ENCODE results near the gene FUT7.

The FUT7 gene

GRCh38 chr9:137039611-137040366 lies 7.9 kb upstream of the FUT7 start:
- TF ChIP-seq, protein P1, sequence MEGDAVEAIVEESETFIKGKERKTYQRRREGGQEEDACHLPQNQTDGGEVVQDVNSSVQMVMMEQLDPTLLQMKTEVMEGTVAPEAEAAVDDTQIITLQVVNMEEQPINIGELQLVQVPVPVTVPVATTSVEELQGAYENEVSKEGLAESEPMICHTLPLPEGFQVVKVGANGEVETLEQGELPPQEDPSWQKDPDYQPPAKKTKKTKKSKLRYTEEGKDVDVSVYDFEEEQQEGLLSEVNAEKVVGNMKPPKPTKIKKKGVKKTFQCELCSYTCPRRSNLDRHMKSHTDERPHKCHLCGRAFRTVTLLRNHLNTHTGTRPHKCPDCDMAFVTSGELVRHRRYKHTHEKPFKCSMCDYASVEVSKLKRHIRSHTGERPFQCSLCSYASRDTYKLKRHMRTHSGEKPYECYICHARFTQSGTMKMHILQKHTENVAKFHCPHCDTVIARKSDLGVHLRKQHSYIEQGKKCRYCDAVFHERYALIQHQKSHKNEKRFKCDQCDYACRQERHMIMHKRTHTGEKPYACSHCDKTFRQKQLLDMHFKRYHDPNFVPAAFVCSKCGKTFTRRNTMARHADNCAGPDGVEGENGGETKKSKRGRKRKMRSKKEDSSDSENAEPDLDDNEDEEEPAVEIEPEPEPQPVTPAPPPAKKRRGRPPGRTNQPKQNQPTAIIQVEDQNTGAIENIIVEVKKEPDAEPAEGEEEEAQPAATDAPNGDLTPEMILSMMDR (IDR thresholded peaks at IDR 0.05; ENCODE audit: borderline replicate concordance, insufficient read depth, low read depth, low read length): no peak
- H3K4me3 ChIP-seq (ENCODE audit: low read depth, low read length): no peak overlapping the region

GRCh38 chr9:137038916-137039315 lies 7.0 kb upstream of the FUT7 start:
- TF ChIP-seq, protein P1 (IDR thresholded peaks at IDR 0.05; ENCODE audit: borderline replicate concordance, insufficient read depth, low read depth, low read length): no peak
- no peak overlapping the region for H3K4me3 ChIP-seq (ENCODE audit: low read depth, low read length)

- no peak overlapping the region for H3K4me3 ChIP-seq (ENCODE audit: low read depth, low read length)
- TF ChIP-seq, protein P1 (IDR thresholded peaks at IDR 0.05; ENCODE audit: borderline replicate concordance, insufficient read depth, low read depth, low read length): no peak
Observed at GRCh38 chr9:137037483-137037882, 5.6 kb upstream of the FUT7 start.

- TF ChIP-seq, protein P1 (IDR thresholded peaks at IDR 0.05; ENCODE audit: borderline replicate concordance, insufficient read depth, low read depth, low read length): no peak
- H3K4me3 ChIP-seq (ENCODE audit: low read depth, low read length): no peak overlapping the region
Observed at GRCh38 chr9:137037035-137037434, 5.1 kb upstream of the FUT7 start.

DNA sequence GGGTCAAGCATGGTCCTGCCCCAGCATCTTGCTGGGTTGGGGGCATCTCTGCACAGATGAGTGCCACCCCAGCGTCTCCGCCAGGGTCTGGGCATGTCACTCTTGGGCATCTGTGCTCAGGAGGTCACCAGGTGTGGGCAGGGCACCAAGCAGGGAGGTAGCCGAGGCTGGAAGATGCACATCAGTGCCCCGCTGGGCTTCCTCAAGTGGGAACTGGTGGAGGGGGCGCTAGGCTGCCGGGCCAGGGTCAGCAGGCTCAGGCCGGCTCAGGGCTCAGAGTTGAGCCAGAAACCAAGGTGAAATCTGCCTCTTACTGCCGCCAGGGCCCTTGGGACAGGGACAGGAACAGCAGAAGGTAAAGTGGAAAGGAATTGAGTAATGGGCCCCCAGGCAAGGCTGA lies 4.0 kb upstream of the FUT7 start:
- TF ChIP-seq, protein P1 (IDR thresholded peaks at IDR 0.05; ENCODE audit: borderline replicate concordance, insufficient read depth, low read depth, low read length): no peak
- H3K4me3 ChIP-seq (ENCODE audit: low read depth, low read length): no peak overlapping the region

DNA sequence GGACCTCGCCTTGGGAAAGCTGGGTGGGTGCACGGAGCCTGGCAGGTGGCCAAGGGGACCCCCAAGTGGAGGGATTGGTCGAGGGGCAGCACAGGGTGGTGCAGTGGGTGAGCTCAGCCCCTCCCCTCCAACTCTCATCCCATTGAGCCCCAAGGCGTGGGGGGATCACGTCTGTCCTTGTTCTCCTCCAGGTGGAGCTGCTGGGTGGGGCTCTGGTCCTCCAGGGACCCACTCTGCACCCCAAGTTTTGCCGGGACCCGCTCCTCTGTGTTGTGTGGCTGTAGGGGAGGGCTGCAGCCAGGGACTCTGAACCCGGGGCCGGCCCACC lies 3.6 kb upstream of the FUT7 start:
- H3K4me3 ChIP-seq (ENCODE audit: low read depth, low read length): no peak overlapping the region
- TF ChIP-seq, protein P1 (IDR thresholded peaks at IDR 0.05; ENCODE audit: borderline replicate concordance, insufficient read depth, low read depth, low read length): no peak

- peak overlapping the region; percentile 16 for H3K4me3 ChIP-seq (ENCODE audit: low read depth, low read length)
- TF ChIP-seq, protein P1 (IDR thresholded peaks at IDR 0.05; ENCODE audit: borderline replicate concordance, insufficient read depth, low read depth, low read length): peak; percentile 97
Observed at GRCh38 chr9:137034709-137035506, 3.0 kb upstream of the FUT7 start.
